Transverse colon (tissue), 3 donors: ENCODE results near the gene NPR1.

Experiments used
- EP300 ChIP-seq: sonication (generic); formaldehyde crosslinking; IDR thresholded peaks from one replicate; pipeline ENCODE4 v1.6.1; 2017; ENCODE audit warnings: antibody characterized with exemption, low read depth
- TF ChIP-seq, protein P1 (sequence below), 5 experiments: fragments of 200-600 bp in 3 of 5; fragments of 450-650 bp in 2 of 5; sonication (generic) in 3 of 5; IDR thresholded peaks; 1 replicate in 2 of 5; 2 replicates in 3 of 5; pipeline ENCODE4 v1.5.1; 2016 to 2017; ENCODE audit warnings: antibody characterized with exemption in 5 of 5, inconsistent platforms in 3 of 5, mild to moderate bottlenecking in 2 of 5, moderate library complexity in 1 of 5

DNA sequence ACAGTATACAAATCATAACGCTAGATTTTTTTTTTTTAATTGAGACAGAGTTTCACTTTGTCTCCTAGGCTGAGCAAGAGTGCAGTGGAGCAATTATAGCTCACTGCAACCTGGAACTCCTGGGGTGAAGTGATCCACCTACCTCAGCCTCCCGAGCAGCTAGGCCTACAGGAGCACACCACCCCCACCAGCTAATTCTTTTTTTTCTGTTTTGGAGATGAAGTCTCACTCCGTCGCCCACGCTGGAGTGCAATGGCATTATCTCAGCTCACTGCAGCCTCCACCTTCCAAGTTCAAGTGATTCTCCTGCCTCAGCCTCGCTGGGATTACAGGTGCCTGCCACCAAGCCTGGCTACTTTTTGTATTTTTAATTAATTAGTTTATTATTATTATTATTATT, 21.3 kb downstream of the NPR1 start:
- TF ChIP-seq, protein P1, sequence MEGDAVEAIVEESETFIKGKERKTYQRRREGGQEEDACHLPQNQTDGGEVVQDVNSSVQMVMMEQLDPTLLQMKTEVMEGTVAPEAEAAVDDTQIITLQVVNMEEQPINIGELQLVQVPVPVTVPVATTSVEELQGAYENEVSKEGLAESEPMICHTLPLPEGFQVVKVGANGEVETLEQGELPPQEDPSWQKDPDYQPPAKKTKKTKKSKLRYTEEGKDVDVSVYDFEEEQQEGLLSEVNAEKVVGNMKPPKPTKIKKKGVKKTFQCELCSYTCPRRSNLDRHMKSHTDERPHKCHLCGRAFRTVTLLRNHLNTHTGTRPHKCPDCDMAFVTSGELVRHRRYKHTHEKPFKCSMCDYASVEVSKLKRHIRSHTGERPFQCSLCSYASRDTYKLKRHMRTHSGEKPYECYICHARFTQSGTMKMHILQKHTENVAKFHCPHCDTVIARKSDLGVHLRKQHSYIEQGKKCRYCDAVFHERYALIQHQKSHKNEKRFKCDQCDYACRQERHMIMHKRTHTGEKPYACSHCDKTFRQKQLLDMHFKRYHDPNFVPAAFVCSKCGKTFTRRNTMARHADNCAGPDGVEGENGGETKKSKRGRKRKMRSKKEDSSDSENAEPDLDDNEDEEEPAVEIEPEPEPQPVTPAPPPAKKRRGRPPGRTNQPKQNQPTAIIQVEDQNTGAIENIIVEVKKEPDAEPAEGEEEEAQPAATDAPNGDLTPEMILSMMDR (IDR thresholded peaks at IDR 0.05): no peak
- TF ChIP-seq EP300: no peak
